Measurements from ENCODE around the gene NPIPA7.
"Not testable (repeated sequence)": the region's sequence is repeated elsewhere in the genome, so short reads cannot be mapped to it uniquely, and the experiment has no call there.

NPIPA7 gene

GRCh38 chr16:16374192-16374591, 4.7 kb upstream of the NPIPA7 start:
- not testable (repeated sequence) for H3K4me3 ChIP-seq (ENCODE audit: low read length); H2AFZ ChIP-seq (ENCODE audit: low read depth, low read length); H3K9me3 ChIP-seq (ENCODE audit: low read length); H3K36me3 ChIP-seq (ENCODE audit: insufficient read depth, low read length); H3K4me1 ChIP-seq (ENCODE audit: insufficient read depth, low read length); H3K27me3 ChIP-seq (ENCODE audit: insufficient read depth, low read length)

GRCh38 chr16:16399685-16400084, 20.7 kb downstream of the NPIPA7 start:
- H2AFZ ChIP-seq (ENCODE audit: low read depth, low read length); H3K27me3 ChIP-seq (ENCODE audit: insufficient read depth, low read length); H3K36me3 ChIP-seq (ENCODE audit: insufficient read depth, low read length); H3K4me3 ChIP-seq (ENCODE audit: low read length); H3K9me3 ChIP-seq (ENCODE audit: low read length); H3K4me1 ChIP-seq (ENCODE audit: insufficient read depth, low read length): not testable (repeated sequence)

GRCh38 chr16:16402333-16402732, 23.4 kb downstream of the NPIPA7 start:
- not testable (repeated sequence) for H3K9me3 ChIP-seq (ENCODE audit: low read length); H3K4me1 ChIP-seq (ENCODE audit: insufficient read depth, low read length); H3K27me3 ChIP-seq (ENCODE audit: insufficient read depth, low read length); H2AFZ ChIP-seq (ENCODE audit: low read depth, low read length); H3K36me3 ChIP-seq (ENCODE audit: insufficient read depth, low read length); H3K4me3 ChIP-seq (ENCODE audit: low read length)

GRCh38 chr16:16404283-16404682, 25.3 kb downstream of the NPIPA7 start:
- not testable (repeated sequence) for H3K9me3 ChIP-seq (ENCODE audit: low read length); H3K4me1 ChIP-seq (ENCODE audit: insufficient read depth, low read length); H2AFZ ChIP-seq (ENCODE audit: low read depth, low read length); H3K4me3 ChIP-seq (ENCODE audit: low read length); H3K27me3 ChIP-seq (ENCODE audit: insufficient read depth, low read length); H3K36me3 ChIP-seq (ENCODE audit: insufficient read depth, low read length)

- H3K4me3 ChIP-seq (ENCODE audit: low read length); H3K9me3 ChIP-seq (ENCODE audit: low read length); H2AFZ ChIP-seq (ENCODE audit: low read depth, low read length); H3K36me3 ChIP-seq (ENCODE audit: insufficient read depth, low read length); H3K27me3 ChIP-seq (ENCODE audit: insufficient read depth, low read length); H3K4me1 ChIP-seq (ENCODE audit: insufficient read depth, low read length): not testable (repeated sequence)
These were observed 26.5 kb downstream of the NPIPA7 start for GRCh38 chr16:16405421-16405820.

- not testable (repeated sequence) for H2AFZ ChIP-seq (ENCODE audit: low read depth, low read length); H3K36me3 ChIP-seq (ENCODE audit: insufficient read depth, low read length); H3K4me3 ChIP-seq (ENCODE audit: low read length); H3K27me3 ChIP-seq (ENCODE audit: insufficient read depth, low read length); H3K9me3 ChIP-seq (ENCODE audit: low read length); H3K4me1 ChIP-seq (ENCODE audit: insufficient read depth, low read length)
These were observed 29.5 kb downstream of the NPIPA7 start for GRCh38 chr16:16408430-16408829.

GRCh38 chr16:16413773-16414172, 34.8 kb downstream of the NPIPA7 start:
- not testable (repeated sequence) for H3K9me3 ChIP-seq (ENCODE audit: low read length); H3K27me3 ChIP-seq (ENCODE audit: insufficient read depth, low read length); H2AFZ ChIP-seq (ENCODE audit: low read depth, low read length); H3K4me3 ChIP-seq (ENCODE audit: low read length); H3K36me3 ChIP-seq (ENCODE audit: insufficient read depth, low read length); H3K4me1 ChIP-seq (ENCODE audit: insufficient read depth, low read length)

- H3K4me3 ChIP-seq (ENCODE audit: low read length); H2AFZ ChIP-seq (ENCODE audit: low read depth, low read length); H3K27me3 ChIP-seq (ENCODE audit: insufficient read depth, low read length); H3K36me3 ChIP-seq (ENCODE audit: insufficient read depth, low read length); H3K4me1 ChIP-seq (ENCODE audit: insufficient read depth, low read length); H3K9me3 ChIP-seq (ENCODE audit: low read length): not testable (repeated sequence)
These were observed 38.1 kb downstream of the NPIPA7 start for GRCh38 chr16:16417071-16417470.

GRCh38 chr16:16417914-16418544, 39.1 kb downstream of the NPIPA7 start:
- not testable (repeated sequence) for H3K4me1 ChIP-seq (ENCODE audit: insufficient read depth, low read length); H3K4me3 ChIP-seq (ENCODE audit: low read length); H2AFZ ChIP-seq (ENCODE audit: low read depth, low read length)

GRCh38 chr16:16420515-16420914, 41.6 kb downstream of the NPIPA7 start:
- not testable (repeated sequence) for H3K9me3 ChIP-seq (ENCODE audit: low read length); H3K27me3 ChIP-seq (ENCODE audit: insufficient read depth, low read length); H2AFZ ChIP-seq (ENCODE audit: low read depth, low read length); H3K4me1 ChIP-seq (ENCODE audit: insufficient read depth, low read length); H3K4me3 ChIP-seq (ENCODE audit: low read length); H3K36me3 ChIP-seq (ENCODE audit: insufficient read depth, low read length)

More at GRCh38 chr16:16417914-16418544, 39.1 kb downstream of the NPIPA7 start:
- not testable (repeated sequence) for H3K36me3 ChIP-seq (ENCODE audit: insufficient read depth, low read length); H3K9me3 ChIP-seq (ENCODE audit: low read length); H3K27me3 ChIP-seq (ENCODE audit: insufficient read depth, low read length)

GRCh38 chr16:16425146-16425545, 46.2 kb downstream of the NPIPA7 start:
- not testable (repeated sequence) for H3K9me3 ChIP-seq (ENCODE audit: low read length); H3K27me3 ChIP-seq (ENCODE audit: insufficient read depth, low read length); H3K36me3 ChIP-seq (ENCODE audit: insufficient read depth, low read length); H2AFZ ChIP-seq (ENCODE audit: low read depth, low read length); H3K4me3 ChIP-seq (ENCODE audit: low read length); H3K4me1 ChIP-seq (ENCODE audit: insufficient read depth, low read length)

GRCh38 chr16:16431135-16431534, 52.2 kb downstream of the NPIPA7 start:
- not testable (repeated sequence) for H3K4me3 ChIP-seq (ENCODE audit: low read length); H3K27me3 ChIP-seq (ENCODE audit: insufficient read depth, low read length); H3K36me3 ChIP-seq (ENCODE audit: insufficient read depth, low read length); H3K9me3 ChIP-seq (ENCODE audit: low read length); H3K4me1 ChIP-seq (ENCODE audit: insufficient read depth, low read length); H2AFZ ChIP-seq (ENCODE audit: low read depth, low read length)

GRCh38 chr16:16434711-16435110, 55.8 kb downstream of the NPIPA7 start:
- not testable (repeated sequence) for H2AFZ ChIP-seq (ENCODE audit: low read depth, low read length); H3K27me3 ChIP-seq (ENCODE audit: insufficient read depth, low read length); H3K4me1 ChIP-seq (ENCODE audit: insufficient read depth, low read length); H3K36me3 ChIP-seq (ENCODE audit: insufficient read depth, low read length); H3K9me3 ChIP-seq (ENCODE audit: low read length); H3K4me3 ChIP-seq (ENCODE audit: low read length)

GRCh38 chr16:16441401-16441800, 62.5 kb downstream of the NPIPA7 start:
- not testable (repeated sequence) for H3K4me3 ChIP-seq (ENCODE audit: low read length); H3K27me3 ChIP-seq (ENCODE audit: insufficient read depth, low read length); H3K36me3 ChIP-seq (ENCODE audit: insufficient read depth, low read length); H2AFZ ChIP-seq (ENCODE audit: low read depth, low read length); H3K4me1 ChIP-seq (ENCODE audit: insufficient read depth, low read length); H3K9me3 ChIP-seq (ENCODE audit: low read length)
